ENCODE results near the gene RARRES1.

- TF ChIP-seq, protein P1, sequence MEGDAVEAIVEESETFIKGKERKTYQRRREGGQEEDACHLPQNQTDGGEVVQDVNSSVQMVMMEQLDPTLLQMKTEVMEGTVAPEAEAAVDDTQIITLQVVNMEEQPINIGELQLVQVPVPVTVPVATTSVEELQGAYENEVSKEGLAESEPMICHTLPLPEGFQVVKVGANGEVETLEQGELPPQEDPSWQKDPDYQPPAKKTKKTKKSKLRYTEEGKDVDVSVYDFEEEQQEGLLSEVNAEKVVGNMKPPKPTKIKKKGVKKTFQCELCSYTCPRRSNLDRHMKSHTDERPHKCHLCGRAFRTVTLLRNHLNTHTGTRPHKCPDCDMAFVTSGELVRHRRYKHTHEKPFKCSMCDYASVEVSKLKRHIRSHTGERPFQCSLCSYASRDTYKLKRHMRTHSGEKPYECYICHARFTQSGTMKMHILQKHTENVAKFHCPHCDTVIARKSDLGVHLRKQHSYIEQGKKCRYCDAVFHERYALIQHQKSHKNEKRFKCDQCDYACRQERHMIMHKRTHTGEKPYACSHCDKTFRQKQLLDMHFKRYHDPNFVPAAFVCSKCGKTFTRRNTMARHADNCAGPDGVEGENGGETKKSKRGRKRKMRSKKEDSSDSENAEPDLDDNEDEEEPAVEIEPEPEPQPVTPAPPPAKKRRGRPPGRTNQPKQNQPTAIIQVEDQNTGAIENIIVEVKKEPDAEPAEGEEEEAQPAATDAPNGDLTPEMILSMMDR (IDR thresholded peaks at IDR 0.05; ENCODE audit: poor library complexity) = no peak
- TF ChIP-seq EZH2 (IDR thresholded peaks at IDR 0.05; ENCODE audit: borderline replicate concordance) = no peak
Observed at GRCh38 chr3:158731486-158731885, 771 bp downstream of the RARRES1 start.

Measured in hepatocyte (in vitro differentiated cells).